DOHH2 (cell line): ENCODE measurements around the gene ARL2BP.

Experiments
- EZH2phosphoT487 ChIP-seq: fragments of 200-600 bp; sonication (generic); IDR thresholded peaks from 2 replicates; pipeline ENCODE4 v1.6.1; 2017; ENCODE audit warnings: borderline replicate concordance, mild to moderate bottlenecking, antibody characterized with exemption, low read length, moderate library complexity, mixed read lengths
- TF ChIP-seq, protein P1 (sequence below): fragments of 200-600 bp; sonication (generic); IDR thresholded peaks from one replicate; pipeline ENCODE4 v1.5.1; 2014; ENCODE audit warnings: antibody characterized with exemption, mild to moderate bottlenecking, low read depth, low read length; ENCODE audit not compliant: poor library complexity, severe bottlenecking

DNA sequence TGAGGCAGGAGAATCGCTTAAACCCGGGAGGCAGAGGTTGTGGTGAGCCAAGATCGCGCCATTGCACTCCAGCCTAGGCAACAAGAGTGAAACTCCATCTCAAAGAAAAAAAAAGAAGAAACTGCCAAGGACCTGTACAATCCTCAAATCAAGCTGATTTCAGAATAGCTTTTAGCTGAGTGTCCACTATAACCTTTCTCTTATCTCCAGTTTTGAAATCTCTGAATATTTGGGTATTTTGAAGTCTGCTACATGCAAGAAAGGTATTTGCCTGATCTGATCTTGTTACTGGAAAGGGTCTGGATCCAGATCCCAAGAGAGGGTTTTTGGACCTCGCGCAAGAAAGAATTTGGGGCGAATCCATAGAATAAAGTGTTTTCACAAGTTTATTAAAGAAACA is 19.1 kb upstream of the ARL2BP start:
- TF ChIP-seq, protein P1, sequence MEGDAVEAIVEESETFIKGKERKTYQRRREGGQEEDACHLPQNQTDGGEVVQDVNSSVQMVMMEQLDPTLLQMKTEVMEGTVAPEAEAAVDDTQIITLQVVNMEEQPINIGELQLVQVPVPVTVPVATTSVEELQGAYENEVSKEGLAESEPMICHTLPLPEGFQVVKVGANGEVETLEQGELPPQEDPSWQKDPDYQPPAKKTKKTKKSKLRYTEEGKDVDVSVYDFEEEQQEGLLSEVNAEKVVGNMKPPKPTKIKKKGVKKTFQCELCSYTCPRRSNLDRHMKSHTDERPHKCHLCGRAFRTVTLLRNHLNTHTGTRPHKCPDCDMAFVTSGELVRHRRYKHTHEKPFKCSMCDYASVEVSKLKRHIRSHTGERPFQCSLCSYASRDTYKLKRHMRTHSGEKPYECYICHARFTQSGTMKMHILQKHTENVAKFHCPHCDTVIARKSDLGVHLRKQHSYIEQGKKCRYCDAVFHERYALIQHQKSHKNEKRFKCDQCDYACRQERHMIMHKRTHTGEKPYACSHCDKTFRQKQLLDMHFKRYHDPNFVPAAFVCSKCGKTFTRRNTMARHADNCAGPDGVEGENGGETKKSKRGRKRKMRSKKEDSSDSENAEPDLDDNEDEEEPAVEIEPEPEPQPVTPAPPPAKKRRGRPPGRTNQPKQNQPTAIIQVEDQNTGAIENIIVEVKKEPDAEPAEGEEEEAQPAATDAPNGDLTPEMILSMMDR: no peak
- no peak for TF ChIP-seq EZH2phosphoT487
